HG03159 (cell line): ENCODE measurements around the gene FLCN.
"Not testable (repeated sequence)": the region's sequence is repeated elsewhere in the genome, so short reads cannot be mapped to it uniquely, and the experiment has no call there.

Experiments used
- ATAC-seq: cut with Tn5 transposase; IDR thresholded peaks from one replicate; pipeline ENCODE4 v1.9.1; 2021; ENCODE audit warnings: mild to moderate bottlenecking, moderate library complexity; ENCODE audit not compliant: unreplicated experiment

Gene FLCN, protein sequence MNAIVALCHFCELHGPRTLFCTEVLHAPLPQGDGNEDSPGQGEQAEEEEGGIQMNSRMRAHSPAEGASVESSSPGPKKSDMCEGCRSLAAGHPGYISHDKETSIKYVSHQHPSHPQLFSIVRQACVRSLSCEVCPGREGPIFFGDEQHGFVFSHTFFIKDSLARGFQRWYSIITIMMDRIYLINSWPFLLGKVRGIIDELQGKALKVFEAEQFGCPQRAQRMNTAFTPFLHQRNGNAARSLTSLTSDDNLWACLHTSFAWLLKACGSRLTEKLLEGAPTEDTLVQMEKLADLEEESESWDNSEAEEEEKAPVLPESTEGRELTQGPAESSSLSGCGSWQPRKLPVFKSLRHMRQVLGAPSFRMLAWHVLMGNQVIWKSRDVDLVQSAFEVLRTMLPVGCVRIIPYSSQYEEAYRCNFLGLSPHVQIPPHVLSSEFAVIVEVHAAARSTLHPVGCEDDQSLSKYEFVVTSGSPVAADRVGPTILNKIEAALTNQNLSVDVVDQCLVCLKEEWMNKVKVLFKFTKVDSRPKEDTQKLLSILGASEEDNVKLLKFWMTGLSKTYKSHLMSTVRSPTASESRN

DNA sequence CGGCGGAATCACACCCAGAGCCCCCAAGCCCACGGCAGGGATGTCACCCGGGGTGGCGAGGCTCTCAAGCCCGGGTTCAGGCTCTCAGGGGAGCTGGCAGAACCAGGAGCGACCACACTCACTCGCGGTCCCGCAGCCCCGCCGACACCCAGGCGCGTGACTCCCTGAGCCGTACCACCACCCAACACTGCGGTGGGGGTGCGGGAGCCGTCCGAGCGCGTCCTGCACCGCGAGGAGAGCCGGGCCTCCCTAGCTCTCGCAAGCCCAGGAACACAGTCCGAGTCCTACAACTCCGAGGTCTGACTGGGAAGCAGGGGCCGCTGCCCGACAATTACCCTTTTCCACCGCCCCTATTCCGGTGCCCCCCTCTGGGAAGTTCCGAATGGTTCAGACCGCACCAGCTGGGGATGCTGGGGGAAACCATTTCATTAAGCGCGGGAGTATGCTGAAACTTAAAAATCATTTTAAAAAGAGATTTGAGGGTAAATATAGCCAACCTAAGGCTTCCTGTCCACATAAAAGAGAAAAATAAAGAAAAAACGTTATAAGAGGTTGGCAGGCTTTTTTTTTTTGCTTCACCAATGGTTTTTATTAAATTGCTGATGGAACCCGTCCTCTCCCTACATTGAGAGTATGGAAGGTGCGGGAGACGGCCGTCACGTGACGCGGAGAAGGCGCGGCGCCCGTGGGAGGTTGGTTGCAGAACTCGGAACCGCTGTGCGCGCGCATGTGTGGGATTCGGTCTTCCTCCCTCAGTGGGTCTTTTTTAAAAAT lies at the start of gene FLCN:
Gene FLCN, minus strand, starts transcription at position 143 of the 774 bp plus-strand sequence. CDS start 9,031 bp downstream, outside the sequence.
- peak; percentile 79 for ATAC-seq

DNA sequence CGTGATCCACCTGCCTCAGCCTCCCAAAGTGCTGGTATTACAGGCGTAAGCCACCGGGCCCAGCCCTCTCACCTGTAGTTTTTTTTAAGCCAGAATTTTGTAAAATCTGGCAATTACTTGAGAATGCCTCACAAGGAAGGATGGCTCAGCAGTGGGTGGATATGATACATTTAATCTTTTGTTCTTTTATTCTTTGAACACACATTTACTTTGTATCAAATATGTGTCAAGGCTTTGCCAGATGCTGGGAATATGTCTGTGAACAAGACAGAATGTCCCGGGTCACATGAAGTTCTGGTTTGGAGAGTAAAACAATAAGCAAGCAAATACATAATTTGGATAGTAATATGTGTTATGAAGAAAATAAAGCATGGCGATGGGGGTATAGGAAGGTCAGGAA lies 49.0 kb upstream of the FLCN start:
- no peak for ATAC-seq

DNA sequence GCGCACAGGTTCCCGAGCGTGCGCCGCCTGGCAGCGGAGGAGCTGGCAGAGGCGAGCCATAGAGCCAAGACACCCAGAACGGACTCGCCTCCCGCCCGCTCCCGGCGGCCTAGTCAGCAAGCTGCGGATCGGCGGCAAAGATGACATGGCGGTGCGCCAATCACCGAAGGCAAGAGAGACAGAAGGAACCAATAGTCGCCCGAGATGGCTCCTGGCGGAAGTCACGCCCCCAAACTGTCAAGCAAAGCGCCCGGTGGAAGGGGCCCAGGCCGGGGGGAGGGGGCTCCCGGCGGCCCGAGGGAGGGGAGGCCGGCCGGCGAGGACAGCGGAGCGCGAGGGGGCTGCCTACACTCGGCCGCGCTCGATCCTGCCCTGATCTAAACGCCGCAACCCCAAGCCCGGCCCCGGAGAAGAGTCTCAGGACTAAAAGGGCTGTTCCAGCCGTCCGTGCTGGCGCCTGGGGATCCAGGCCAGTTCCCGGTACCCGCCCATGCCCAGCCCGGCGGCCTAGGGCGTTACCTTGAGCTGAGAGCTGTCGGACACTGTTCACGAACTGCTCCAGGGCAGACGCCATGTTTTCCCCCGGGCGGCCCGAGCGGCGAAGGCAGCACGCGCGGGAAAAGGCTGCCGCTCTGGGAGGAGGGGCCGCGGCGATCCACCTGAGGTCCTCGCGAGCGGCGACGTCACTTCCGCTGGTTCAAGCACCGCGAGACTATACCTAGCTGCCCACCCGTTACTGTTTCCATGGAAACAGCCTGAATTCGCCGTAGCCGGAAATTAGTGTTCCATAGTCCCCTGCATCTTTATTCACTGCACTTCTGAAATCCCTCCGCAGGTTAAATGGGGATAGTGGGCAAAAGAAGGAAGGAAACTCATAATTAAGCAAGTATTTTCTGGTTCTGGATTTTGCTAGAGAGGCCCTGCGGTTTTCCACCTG lies 43.9 kb upstream of the FLCN start, which contains the start of gene COPS3:
Gene COPS3, minus strand, starts transcription at position 634 of the 937 bp plus-strand sequence. Its CDS starts 60 bp downstream, at position 574.
- ATAC-seq: peak; percentile 87

DNA sequence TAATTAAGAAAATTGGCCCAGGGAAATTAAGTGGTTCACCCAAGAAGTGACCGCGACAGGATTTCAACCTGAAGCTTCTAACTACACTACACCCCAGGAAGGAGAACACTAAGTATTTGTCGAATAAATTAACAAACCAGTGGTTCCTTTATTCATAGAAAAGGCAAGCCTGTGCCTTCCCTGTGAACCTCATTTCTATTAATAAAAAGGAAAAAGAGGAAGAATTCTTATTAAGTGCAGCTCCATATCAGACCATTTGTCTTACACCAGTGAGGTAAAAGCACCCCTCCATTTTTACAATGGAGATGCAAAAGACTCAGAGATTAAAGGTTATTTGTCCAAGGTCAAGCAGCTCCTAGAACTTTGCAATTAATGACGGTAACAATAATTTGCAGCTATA lies 42.3 kb upstream of the FLCN start:
- ATAC-seq: no peak

DNA sequence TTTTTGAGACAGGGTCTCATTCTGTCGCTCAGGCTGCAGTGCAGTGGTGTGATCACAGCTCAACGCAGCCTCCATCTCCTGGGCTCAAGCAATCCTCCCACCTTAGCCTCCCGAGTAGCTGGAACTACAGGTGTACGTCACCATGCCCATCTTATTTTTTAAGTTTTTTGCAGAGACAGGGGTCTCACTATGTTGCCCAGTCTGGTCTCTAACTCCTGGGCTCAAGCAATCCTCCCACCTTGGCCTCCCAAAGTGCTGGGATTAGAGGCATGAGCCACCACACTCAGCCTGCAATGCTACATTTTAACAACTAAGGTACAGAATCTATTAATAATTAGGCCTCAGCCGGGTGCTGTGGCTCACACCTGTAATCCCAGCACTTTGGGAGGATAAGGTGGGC lies 40.5 kb upstream of the FLCN start:
- not testable (repeated sequence) for ATAC-seq

DNA sequence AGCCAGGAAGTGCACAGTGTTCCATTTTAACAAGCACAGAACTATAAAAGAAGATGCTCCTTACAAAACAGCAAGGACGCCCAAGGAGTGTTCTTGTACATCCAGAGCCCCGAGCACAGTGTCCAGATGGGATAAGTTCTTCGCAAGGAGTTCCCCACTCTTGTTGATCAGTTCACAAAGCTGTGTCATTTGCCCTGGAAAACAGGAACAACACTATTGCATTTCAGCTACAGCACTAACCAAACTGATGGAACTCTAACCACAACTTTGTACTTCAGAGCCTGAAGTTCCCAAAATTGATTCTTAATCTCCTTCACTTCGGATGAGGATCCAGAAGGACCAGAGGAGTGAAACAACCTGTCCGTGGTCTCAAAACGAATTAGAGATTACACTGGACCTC lies 39.0 kb upstream of the FLCN start:
- ATAC-seq: no peak

DNA sequence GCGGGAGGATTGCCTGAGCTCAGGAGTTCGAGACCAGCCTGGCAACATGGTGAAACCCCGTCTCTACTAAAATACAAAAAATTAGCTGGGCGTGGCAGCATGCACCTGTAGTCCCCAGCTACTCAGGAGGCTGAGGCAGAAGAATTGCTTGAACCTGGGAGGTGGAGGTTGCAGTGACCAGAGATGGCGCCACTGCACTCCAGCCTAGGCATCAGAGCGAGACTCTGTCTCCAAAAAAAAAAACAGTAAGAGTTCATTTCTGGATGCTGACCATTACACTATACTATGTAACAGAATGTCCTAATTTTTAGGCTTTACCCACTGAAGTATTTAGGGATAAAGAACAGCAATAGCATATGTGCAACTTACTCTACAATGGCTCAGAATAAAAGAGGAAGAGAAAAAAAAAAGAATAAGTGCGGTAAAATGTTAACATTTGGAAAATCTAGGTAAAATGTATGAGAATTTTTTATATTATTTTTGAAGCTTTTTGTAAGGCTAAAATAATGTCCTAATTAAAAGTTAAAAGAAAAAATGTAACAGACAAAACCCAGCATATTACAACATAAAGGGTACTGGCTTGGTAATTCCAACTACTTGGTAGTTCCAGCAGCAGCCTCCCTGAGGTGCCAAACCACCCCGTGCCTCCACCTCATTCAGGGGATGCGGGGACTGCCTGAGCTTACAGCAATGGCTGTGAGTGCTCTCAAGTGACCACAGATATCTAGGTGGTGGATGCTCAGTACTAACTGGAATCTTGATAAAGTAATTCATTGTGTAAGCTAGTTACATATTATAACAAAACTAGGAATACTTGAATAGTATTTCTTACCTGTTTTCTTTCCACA lies 33.2 kb upstream of the FLCN start:
- ATAC-seq: no peak

DNA sequence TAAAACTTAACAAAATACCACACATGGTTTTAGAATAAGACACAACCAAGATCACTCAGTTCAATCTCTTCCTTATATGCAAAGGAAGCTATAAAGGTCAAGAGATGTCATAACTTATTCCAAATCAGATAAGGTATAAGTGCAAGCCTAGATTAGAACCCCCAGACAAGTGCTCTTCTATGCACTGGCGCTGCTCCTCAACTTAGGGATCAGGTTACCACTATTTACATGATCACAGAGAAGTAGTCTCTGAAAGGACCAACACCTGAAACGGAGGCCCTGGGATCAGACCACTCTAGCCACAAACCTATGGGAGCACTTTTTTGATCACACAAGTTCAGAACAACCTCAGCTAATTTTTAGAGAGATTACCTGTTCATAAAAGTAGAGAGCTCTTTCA lies 27.5 kb upstream of the FLCN start:
- ATAC-seq: no peak

DNA sequence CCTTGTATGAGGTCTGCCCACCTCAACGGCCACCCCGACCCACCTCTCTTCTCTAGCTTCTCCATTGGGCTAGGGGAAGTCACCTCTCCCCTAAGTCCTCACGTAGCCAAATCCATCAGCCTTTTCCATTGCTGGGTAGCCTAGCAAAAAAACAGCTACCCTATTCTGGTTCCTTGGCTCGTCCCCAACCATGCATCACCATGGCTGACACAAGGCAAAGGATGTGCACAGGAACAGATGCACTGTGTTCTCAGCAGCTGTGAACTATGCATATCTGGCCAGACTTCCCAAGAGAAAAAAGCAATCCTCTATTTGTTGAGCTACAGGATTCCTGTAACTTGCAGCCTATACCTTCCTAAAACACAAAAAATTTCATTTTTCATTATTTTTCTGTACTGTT lies 22.0 kb upstream of the FLCN start:
- no peak for ATAC-seq

DNA sequence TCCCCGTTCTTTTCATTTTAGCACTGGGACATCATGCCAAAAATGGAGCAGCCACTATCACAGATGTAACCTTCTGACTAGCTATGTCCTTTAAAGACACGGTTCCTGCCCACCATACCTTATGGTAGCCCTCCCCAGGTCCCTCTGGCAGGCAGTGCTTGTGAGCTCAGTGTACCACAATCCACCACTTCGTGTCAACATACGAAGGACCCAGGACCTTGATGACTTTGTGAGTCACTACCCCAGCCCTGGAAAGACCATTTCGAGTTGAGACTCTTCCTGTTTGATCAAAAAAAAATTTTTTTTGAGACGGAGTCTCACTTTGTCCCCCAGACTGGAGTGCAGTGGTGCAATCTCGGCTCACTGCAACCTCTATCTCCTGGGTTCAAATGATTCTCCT lies 21.0 kb upstream of the FLCN start:
- ATAC-seq: no peak

DNA sequence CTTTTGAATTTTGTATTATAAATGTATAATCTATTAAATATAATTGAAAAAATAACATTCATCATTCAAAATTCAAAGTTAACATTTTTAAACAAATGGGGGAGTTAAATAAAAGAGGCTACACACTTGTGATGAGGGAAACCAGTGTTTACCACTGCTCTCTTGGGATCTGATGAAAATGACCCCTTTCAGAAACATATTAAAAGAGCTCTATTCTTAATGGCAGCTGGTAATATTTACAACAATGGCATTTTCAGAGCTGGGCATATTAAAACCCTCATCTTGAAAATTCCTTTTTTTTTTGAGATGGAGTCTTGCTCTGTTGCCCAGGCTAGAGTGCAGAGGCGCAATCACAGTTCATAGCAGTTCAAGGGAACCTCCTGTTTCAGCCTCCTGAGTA lies 19.3 kb upstream of the FLCN start:
- no peak for ATAC-seq

DNA sequence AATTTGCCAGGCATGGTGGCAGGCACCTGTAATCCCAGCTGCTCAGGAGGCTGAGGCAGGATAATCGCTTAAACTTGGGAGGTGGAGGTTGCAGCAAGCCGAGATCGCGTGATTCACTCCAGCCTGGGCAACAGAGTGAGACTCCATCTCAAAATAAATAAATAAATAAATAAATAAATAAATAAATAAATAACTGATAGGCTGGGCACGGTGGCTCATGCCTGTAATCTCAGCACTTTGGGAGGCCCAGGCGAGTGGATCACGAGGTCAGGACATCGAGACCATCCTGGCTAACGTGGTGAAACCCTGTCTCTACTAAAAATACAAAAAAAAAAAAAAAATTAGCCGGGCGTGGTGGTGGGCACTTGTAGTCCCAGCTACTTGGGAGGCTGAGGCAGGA lies 18.7 kb upstream of the FLCN start:
- ATAC-seq: not testable (repeated sequence)

DNA sequence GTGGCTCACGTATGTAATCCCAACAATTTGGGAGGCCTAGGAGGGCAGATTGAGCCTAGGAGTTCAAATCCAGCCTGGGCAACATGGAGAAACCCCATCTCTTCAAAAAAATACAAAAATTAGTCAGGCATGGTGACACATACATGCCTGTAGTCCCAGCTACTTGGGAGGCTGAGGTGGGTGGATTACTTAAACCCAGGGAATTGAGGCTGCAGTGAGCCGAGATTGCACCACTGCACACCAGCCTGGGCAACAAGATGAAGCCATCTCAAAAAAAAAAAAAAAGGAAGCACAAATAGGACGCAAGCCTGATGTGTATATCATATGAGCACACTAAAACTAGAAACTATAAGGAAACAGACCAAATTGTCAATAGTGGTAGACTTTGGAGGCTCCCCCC lies 17.1 kb upstream of the FLCN start:
- ATAC-seq: no peak

DNA sequence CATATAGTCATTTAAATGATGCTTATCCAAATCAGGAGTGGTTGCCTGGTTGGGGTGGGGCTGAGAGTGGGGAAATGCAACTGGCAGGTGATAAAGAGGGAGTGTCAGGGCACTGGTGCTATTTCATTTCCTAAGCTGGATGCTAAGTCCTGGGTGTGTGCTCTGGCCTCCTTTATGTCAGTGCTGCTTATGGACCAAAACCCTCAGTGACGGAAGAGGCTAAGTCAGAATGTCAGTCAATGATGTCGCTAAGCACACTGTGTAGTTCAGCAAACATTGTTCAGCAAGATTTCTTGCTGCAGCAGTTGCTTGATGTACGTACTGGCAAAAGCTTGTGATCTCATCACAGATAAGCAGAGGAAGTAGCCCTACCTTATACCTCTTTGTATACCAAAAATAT lies 16.4 kb upstream of the FLCN start:
- no peak for ATAC-seq

DNA sequence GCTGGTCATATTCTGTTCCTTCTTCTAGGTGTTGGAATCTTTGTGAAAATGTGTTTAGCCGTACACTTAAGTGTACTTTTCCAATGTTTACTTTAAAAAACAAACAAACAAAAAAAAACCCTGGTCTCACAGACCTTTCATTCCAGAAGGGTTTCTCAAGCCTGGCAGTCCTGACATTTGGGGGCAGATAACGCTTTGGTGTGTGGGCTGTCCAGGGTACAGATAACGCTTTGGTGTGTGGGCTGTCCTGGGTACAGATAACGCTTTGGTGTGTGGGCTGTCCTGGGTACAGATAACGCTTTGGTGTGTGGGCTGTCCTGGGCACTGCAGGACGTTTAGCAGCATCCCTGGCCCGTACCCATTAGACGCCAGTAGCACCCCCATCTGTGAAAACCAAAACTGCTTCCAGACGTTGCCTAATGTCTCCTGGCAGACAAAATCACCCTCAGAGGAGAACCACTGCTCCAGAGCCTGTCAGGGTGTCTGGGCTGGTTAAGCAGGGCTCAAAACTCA lies 15.2 kb upstream of the FLCN start:
- no peak for ATAC-seq

DNA sequence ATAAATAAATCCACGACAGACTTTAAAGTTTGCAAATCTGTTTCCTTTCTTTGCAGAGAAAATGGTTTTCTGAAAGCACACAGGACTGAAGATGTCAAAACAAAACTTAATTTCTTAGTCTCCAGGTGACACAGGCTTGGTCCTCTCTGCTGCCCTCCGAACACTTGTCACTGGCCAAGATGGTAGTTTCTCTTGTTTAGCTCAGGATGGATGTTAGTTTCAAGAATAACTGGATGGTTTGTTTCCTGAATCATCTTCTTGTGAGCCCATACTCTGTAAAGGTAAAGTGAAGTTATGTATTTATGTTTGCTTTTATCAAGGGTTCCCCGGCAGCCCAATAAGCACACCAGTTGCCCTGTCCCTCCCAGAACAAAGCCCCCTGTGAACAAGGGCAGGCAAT lies 9.9 kb upstream of the FLCN start:
- ATAC-seq: no peak

DNA sequence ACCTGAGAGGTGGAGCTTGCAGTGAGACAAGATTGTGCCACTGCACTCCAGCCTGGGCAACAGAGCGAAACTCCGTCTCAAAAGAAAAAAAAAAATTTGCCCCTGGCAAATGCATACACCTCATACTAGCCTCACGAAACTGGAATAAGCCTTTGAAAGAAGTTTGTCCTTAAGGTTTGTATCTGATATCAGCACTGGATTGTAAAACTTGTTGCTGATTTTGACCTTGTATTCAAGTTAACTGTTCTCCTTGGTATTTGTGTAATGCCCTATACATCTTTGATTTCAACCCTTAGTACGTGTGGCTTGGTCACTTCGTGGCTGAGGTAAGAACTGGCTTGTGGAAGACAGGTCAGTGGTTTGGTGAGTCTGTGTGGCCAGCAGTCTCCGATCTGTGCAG lies 6.2 kb upstream of the FLCN start:
- no peak for ATAC-seq

DNA sequence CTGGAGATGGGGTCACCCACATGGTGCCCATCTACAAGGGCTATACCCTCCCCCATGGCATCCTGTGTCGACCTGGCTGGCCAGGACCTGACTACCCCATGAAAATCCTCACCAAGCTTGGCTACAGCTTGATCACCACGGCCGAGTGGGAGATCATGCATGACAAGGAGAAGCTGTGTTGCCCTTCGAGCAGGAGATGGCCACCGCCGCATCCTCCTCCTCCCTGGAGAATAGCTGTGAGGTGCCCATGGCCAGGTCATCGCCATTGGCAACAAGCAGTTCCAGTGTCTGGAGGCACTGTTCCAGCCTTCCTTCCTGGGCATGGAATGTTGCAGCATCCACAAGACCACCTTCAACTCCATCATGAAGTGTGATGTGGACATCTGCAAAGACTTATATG lies 5.3 kb upstream of the FLCN start:
- no peak for ATAC-seq

DNA sequence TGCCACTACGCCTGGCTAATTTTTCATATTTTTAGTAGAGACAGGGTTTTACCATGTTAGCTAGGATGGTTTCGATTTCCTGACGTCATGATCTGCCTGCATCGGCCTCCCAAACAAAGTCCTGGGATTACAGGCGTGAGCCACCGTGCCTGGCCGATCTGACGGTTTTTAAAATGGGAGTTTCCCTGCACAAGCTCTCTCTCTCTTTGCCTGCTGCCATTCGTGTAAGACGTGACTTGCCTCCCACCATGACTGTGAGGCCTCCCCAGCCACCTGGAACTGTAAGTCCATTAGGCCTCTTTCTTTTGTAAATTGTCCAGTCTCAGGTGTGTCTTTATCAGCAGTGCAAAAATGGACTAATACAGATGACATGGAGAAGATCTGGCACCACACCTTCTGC lies 4.7 kb upstream of the FLCN start:
- no peak for ATAC-seq

DNA sequence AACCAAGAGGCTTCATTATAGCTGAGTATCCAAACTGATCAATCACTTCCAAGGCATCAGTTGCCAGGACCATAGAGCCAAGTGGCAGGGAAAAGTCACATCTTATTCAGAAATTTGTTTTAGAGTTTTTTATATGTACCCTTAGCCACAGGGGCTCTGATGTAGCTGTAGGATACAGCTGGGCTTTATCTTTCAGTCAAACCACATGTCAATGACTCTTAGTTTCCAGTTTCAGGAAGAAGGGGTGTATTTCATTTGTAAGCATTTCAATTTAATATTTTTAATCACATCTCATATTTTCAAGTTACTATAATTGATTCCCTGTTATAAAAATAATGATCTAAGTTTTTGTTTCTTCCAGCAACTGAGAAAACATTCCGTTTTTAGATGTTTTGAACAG lies 2.9 kb upstream of the FLCN start:
- ATAC-seq: no peak
